ENCODE measurements around the gene YPEL5. TPM values are rescaled to one million over a fixed set of nuclear protein-coding genes. Genes with fewer than 3 reads are reported as not detected.
"Not testable (repeated sequence)": the region's sequence is repeated elsewhere in the genome, so short reads cannot be mapped to it uniquely, and the experiment has no call there.

Gene YPEL5
- total RNA-seq, 8 experiments from 2014 or later: 40.0 to 106 (median 53.6) TPM

GRCh38 chr2:30113617-30114293, 33.1 kb upstream of the YPEL5 start:
- H3K4me3 ChIP-seq: no peak overlapping the region
- no peak overlapping the region for H3K27ac ChIP-seq
- H3K4me1 ChIP-seq (replicated peaks in 1 of 2): no peaks in the 10 kb centered on the region
- 0 to 75% (median 40%) methylated on average over 1 to 3 of the region's 5 CpGs; no CpG with 5 or more reads in 2 of the 10 experiments for WGBS, 10 experiments
- peak; percentile 33 to 94 (median 71) for ATAC-seq (replicated peaks in 6 of 8)
- in situ Hi-C loops (cut with MboI; ENCODE audit: low pct_unique_long_range_greater_than_20kb in 2 of 9, low sequenced_read_pairs in 9 of 9, unreplicated experiment in 9 of 9): no loop called here

DNA sequence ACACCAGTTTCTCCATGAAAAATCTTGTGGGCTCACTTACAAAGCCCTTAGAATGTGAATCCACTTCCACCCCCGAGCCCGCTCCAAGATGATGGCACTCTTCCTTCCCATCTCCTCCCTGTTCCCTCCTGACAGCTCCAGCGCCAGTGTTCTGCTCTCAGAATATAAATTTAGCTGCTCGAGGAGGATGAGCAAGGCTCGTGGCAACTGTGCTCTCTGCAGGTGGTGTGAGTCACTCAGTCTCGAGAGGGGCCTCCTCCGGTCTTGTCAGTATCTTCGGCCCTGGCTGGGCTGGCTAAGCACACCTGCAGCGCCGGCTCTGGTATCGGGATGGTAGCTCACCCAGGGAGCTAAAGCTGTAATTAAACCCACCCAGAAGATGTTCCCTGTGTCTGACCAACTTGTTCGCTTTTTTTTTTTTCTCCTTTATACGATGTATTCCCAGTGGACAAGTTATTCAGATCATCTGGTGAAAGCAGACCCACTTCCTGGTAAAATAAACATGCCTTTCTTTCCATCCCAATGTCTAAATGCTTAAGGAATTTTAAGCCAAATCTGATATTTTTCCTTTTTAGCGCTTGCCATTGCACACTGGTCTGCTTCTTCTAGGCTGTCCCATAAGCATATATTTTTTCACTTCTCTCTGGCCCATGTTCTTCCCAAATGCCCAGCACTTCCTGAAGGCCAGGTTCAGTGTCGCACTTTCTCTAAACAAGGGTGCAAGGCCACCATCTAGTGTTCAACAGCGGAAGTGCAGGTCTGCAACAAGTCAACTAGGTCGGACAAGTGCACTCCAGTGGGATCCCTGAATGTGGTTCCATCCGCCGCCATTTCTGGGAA, 31.4 kb upstream of the YPEL5 start:
- ATAC-seq (replicated peaks in 6 of 8): peak; percentile 68 to 95 (median 88)
- H3K4me1 ChIP-seq (replicated peaks in 1 of 2): no peaks in the 10 kb centered on the region
- no peak overlapping the region for H3K4me3 ChIP-seq
- no peak overlapping the region for H3K27ac ChIP-seq
- in situ Hi-C loops (cut with MboI; ENCODE audit: low pct_unique_long_range_greater_than_20kb in 2 of 9, low sequenced_read_pairs in 9 of 9, unreplicated experiment in 9 of 9): no loop called here
- 10 to 74% (median 37%) methylated on average over 1 to 18 of the region's 19 CpGs for WGBS, 10 experiments

DNA sequence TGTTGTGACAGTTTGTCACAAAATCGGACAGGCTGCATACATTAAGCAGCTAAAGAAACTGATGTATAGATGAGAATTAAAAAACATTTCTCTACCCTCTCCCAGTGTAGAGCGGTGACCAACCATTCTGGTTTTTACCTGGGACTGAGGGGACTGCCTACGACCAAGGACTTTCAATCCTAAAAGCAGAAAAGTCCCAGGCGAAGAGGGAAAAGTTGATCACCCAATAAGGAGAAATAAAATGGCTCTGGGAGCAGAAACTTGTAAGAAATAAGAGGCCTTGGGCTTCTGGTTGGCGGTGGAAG, 30.9 kb upstream of the YPEL5 start:
- Histone ChIP-seq H3K4me1 (replicated peaks in 1 of 2) (no peaks in the 10 kb centered on the region), H3K27ac (no peak overlapping the region), H3K4me3 (no peak overlapping the region)
- 51 to 92% (median 68%) methylated on average over 2 to 5 of the region's 5 CpGs; no CpG with 5 or more reads in 2 of the 10 experiments for WGBS, 10 experiments
- in situ Hi-C loops (cut with MboI; ENCODE audit: low pct_unique_long_range_greater_than_20kb in 2 of 9, low sequenced_read_pairs in 9 of 9, unreplicated experiment in 9 of 9): no loop called here
- ATAC-seq (replicated peaks in 6 of 8): peak in 1 of 8 experiments; percentile 26

DNA sequence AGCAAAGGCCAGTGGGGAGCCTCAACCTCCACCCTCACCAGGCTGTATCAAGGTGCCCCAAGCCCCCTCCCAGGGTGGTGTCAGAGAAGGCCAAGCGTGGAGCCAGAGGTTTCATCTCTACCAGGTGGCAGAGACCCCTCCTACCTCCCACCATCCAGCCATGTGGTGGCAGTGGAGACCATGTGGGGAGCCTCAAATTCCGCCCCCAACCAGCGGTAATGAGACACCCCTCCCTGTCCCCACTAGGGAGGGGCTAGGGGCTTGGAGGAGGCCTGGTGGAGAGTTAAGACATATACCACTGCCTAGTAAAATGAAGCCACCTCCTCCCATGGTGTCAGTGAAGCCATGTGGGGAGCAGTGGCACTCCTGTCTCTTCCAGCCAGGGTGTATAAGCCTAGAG, 24.4 kb upstream of the YPEL5 start:
- 90 to 100% methylated on average over 1 to 2 of the region's 3 CpGs; no CpG with 5 or more reads in 8 of the 10 experiments for WGBS, 10 experiments
- Histone ChIP-seq H3K4me1 (replicated peaks in 1 of 2) (no peaks in the 10 kb centered on the region), H3K27ac (no peak overlapping the region), H3K4me3 (no peak overlapping the region)
- in situ Hi-C loops (cut with MboI; ENCODE audit: low pct_unique_long_range_greater_than_20kb in 2 of 9, low sequenced_read_pairs in 9 of 9, unreplicated experiment in 9 of 9): no loop called here
- ATAC-seq (replicated peaks in 6 of 8): no peak

- Histone ChIP-seq H3K4me3 (no peak overlapping the region), H3K27ac (no peak overlapping the region), H3K4me1 (replicated peaks in 1 of 2) (no peaks in the 10 kb centered on the region)
- in situ Hi-C loops (cut with MboI; ENCODE audit: low pct_unique_long_range_greater_than_20kb in 2 of 9, low sequenced_read_pairs in 9 of 9, unreplicated experiment in 9 of 9): no loop called here
- 0 to 100% (median 70%) methylated on average over 2 to 6 of the region's 9 CpGs for WGBS, 10 experiments
- ATAC-seq (replicated peaks in 6 of 8): peak in 3 of 8 experiments; percentile 62 to 96 (median 85)
Measured at GRCh38 chr2:30127016-30127893, 19.6 kb upstream of the YPEL5 start.

DNA sequence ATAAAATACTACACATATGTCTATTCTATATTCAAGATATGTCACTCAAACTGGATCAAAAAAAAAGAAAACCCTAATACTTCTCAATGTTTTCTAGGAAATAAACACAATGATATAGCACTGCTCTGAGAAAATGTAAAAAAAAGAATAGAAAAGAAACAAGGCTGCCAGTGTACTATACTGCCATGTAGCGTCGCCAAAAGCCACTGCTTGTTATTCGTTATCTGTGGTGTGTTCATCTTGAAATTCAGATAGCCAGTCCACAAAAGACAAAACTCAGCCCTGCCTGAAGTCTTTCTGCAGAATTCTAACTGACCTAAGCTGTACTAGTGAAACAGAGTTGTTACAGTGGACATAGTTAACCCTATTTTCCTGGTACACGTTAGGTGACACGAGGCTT, 12.2 kb upstream of the YPEL5 start:
- WGBS, 10 experiments: 51 to 92% (median 78%) methylated on average over 2 to 5 of the region's 5 CpGs
- in situ Hi-C loops (cut with MboI; ENCODE audit: low pct_unique_long_range_greater_than_20kb in 2 of 9, low sequenced_read_pairs in 9 of 9, unreplicated experiment in 9 of 9): no loop called here
- H3K4me1 ChIP-seq (replicated peaks in 1 of 2): no peaks in the 10 kb centered on the region
- H3K4me3 ChIP-seq: no peak overlapping the region
- H3K27ac ChIP-seq: no peak overlapping the region
- no peak for ATAC-seq (replicated peaks in 6 of 8)

GRCh38 chr2:30135541-30135940, 11.3 kb upstream of the YPEL5 start:
- Histone ChIP-seq H3K4me3 (no peak overlapping the region), H3K27ac (no peak overlapping the region), H3K4me1 (replicated peaks in 1 of 2) (no peaks in the 10 kb centered on the region)
- no peak for ATAC-seq (replicated peaks in 6 of 8)
- 33 to 90% (median 67%) methylated on average over 2 to 3 of the region's 3 CpGs; no CpG with 5 or more reads in 2 of the 10 experiments for WGBS, 10 experiments
- in situ Hi-C loops (cut with MboI; ENCODE audit: low pct_unique_long_range_greater_than_20kb in 2 of 9, low sequenced_read_pairs in 9 of 9, unreplicated experiment in 9 of 9): no loop called here

DNA sequence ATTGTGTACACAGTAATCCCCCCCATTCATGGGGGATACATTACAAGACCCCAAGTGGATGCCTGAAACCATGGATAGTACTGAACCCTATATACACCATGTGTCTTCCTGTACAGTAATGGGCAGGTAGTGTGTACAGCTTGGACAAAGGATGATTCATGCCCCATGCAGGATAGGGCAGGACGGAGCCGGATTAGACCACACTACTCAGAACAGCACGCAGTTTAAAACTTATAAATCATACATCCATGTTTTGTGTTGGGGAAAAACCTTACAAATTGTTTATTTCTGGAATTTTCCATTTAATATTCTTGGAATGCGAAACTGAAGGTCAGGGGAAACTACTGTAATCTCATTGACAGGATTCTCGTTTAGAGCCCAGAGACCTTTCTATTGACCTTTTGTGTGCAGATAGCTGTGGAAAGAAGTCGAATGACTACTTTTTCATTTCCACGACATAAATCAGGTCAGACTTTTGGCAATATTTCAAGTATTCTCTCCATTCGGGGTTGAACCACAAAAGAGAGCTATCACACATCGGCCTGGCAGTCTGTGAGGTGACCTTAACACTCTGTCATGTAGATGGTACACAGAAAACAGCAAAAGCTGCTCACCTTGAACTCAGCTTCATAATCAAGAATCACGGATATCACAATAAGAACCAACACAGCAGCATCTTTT, 9.9 kb upstream of the YPEL5 start:
- H3K27ac ChIP-seq: no peak overlapping the region
- in situ Hi-C loops (cut with MboI; ENCODE audit: low pct_unique_long_range_greater_than_20kb in 2 of 9, low sequenced_read_pairs in 9 of 9, unreplicated experiment in 9 of 9): no loop called here
- WGBS, 10 experiments: 7 to 80% (median 64%) methylated on average over 2 to 10 of the region's 10 CpGs
- no peak overlapping the region for H3K4me3 ChIP-seq
- no peaks in the 10 kb centered on the region for H3K4me1 ChIP-seq (replicated peaks in 1 of 2)
- ATAC-seq (replicated peaks in 6 of 8): peak in 5 of 8 experiments; percentile 79 to 85 (median 81)

DNA sequence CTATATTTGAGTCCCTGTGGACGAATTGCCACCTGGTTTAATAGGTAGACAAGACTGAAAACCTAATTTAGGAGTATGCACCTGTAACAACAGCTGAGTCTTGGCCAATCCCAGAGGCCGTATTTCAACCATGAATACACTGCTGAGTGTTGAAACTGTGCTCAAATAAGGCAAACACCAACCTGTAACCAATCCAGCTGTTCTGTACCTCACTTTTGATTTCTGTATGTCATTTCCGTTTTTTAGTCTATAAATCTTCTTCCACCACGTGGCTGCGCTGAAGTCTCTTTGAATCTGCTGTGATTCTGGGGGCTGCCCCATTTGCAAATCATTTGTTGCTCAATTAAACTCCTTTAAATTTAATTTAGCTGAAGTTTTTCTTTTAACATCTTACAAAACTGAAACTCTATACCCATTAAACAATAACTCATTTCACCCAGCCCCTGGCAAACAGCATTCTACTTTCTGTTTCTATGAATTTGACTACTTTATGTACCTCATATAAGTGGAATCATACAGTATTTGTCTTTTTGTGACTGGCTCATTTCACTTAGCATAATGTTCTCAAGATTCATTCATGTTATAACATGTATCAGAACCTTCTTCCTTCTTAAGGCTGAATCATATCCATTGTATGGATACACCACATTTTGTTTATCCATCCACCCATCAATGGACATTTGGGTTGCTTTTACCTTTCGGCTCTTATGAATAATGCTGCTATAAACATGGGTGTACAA, 7.5 kb upstream of the YPEL5 start:
- Histone ChIP-seq H3K27ac (no peak overlapping the region), H3K4me1 (replicated peaks in 1 of 2) (no peaks in the 10 kb centered on the region), H3K4me3 (no peak overlapping the region)
- WGBS, 10 experiments: 37 to 78% (median 56%) methylated on average over 1 to 6 of the region's 6 CpGs; no CpG with 5 or more reads in 2 of the 10 experiments
- in situ Hi-C loops (cut with MboI; ENCODE audit: low pct_unique_long_range_greater_than_20kb in 2 of 9, low sequenced_read_pairs in 9 of 9, unreplicated experiment in 9 of 9): no loop called here
- no peak for ATAC-seq (replicated peaks in 6 of 8)

DNA sequence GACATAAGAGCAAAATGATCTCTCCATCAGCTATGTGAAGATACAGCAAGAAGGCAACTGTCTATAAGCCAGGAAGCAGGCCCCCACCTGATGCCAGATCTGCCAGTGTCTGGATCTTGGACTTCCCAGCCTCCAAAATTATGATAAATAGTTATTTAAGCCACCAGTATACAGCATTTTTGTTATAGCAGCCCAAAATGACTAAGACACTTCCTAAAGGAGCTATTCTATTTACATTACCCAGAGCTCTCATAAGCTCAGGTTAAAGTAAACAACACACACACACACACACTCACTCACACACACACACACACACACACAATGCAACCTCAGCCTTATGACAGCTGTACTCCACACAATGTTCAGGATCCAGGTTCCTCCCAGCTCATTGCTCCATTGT, 5.7 kb upstream of the YPEL5 start:
- H3K4me1 ChIP-seq (replicated peaks in 1 of 2): peaks cover 0 to 5% of the 10 kb centered on the region in 2 donors
- no peak overlapping the region for H3K27ac ChIP-seq
- in situ Hi-C loops (cut with MboI; ENCODE audit: low pct_unique_long_range_greater_than_20kb in 2 of 9, low sequenced_read_pairs in 9 of 9, unreplicated experiment in 9 of 9): no loop called here
- H3K4me3 ChIP-seq: no peak overlapping the region
- ATAC-seq (replicated peaks in 6 of 8): no peak

- ATAC-seq (replicated peaks in 6 of 8): no peak
- WGBS, 10 experiments: 23 to 80% (median 56%) methylated on average over 1 of the region's 1 CpG; no CpG with 5 or more reads in 3 of the 10 experiments
- peaks cover 5 to 7% of the 10 kb centered on the region in 2 donors for H3K4me1 ChIP-seq (replicated peaks in 1 of 2)
- in situ Hi-C loops (cut with MboI; ENCODE audit: low pct_unique_long_range_greater_than_20kb in 2 of 9, low sequenced_read_pairs in 9 of 9, unreplicated experiment in 9 of 9): no loop called here
- H3K4me3 ChIP-seq: no peak overlapping the region
- H3K27ac ChIP-seq: no peak overlapping the region
Measured at GRCh38 chr2:30144260-30144659, 2.5 kb upstream of the YPEL5 start.

GRCh38 chr2:30144951-30145350, 1.9 kb upstream of the YPEL5 start:
- H3K4me1 ChIP-seq (replicated peaks in 1 of 2); H3K4me3 ChIP-seq; H3K27ac ChIP-seq; ATAC-seq (replicated peaks in 6 of 8); in situ Hi-C loops (cut with MboI; ENCODE audit: low pct_unique_long_range_greater_than_20kb in 2 of 9, low sequenced_read_pairs in 9 of 9, unreplicated experiment in 9 of 9): not testable (repeated sequence)
- WGBS, 10 experiments: 10 to 86% (median 68%) methylated on average over 1 to 3 of the region's 3 CpGs; no CpG with 5 or more reads in 2 of the 10 experiments

Data from motor neuron (in vitro differentiated cells).